Fibroblast of villous mesenchyme (primary cell): ENCODE data around the gene WDFY4. TPM values are rescaled to one million over a fixed set of nuclear protein-coding genes. Genes with fewer than 3 reads are reported as not detected.
"Not testable (repeated sequence)": the region's sequence is repeated elsewhere in the genome, so short reads cannot be mapped to it uniquely, and the experiment has no call there.

Experiments
- DNase-seq: peaks from one replicate; pipeline ENCODE4 v3.0.0-alpha.2; 2010; ENCODE audit warnings: low read depth
- H3K4me3 ChIP-seq: 2 replicates; pipeline ENCODE4 v1.5.1; 2011; ENCODE audit warnings: low read depth, mild to moderate bottlenecking, low read length
- CTCF ChIP-seq: IDR thresholded peaks from 2 replicates; pipeline ENCODE4 v1.5.1; 2012; ENCODE audit warnings: low read depth, mild to moderate bottlenecking, low read length; ENCODE audit not compliant: insufficient read depth
- total RNA-seq: library from RNA; depleted of rRNA; stranded (reverse); fragments of >200 nt; gene quantifications from 2 replicates; pipeline ENCODE4 v1.2.3, GENCODE V29; 2012

Gene WDFY4
- total RNA-seq, 1 donor = not detected

- no peak for TF ChIP-seq CTCF
- H3K4me3 ChIP-seq = no peak overlapping the region
These were observed 45.0 kb upstream of the WDFY4 start for GRCh38 chr10:48639632-48640031.

GRCh38 chr10:48640326-48640725 is 44.3 kb upstream of the WDFY4 start:
- DNase-seq = no peak
- H3K4me3 ChIP-seq = no peak overlapping the region
- TF ChIP-seq CTCF = no peak

More at GRCh38 chr10:48639632-48640031, 45.0 kb upstream of the WDFY4 start:
- no peak for DNase-seq

- DNase-seq, H3K4me3 ChIP-seq: not testable (repeated sequence)
These were observed 43.5 kb upstream of the WDFY4 start for GRCh38 chr10:48641099-48641690.

- TF ChIP-seq CTCF = no peak
- H3K4me3 ChIP-seq = no peak overlapping the region
- no peak for DNase-seq
These were observed 39.1 kb upstream of the WDFY4 start for GRCh38 chr10:48645600-48645999.

- DNase-seq, H3K4me3 ChIP-seq: not testable (repeated sequence)
These were observed 37.6 kb upstream of the WDFY4 start for GRCh38 chr10:48647073-48647472.

- no peak overlapping the region for H3K4me3 ChIP-seq
- TF ChIP-seq CTCF = no peak
- no peak for DNase-seq
These were observed 36.3 kb upstream of the WDFY4 start for GRCh38 chr10:48648172-48648942.

GRCh38 chr10:48649349-48649944 is 35.2 kb upstream of the WDFY4 start:
- no peak overlapping the region for H3K4me3 ChIP-seq
- TF ChIP-seq CTCF = peak; percentile 27
- DNase-seq = no peak
